ENCODE results near the gene NTM. TPM values are rescaled to one million over a fixed set of nuclear protein-coding genes. Genes with fewer than 3 reads are reported as not detected.

Gene NTM
- total and polyA plus RNA-seq, 8 donors, result 0.04 to 4.4 (median 0.50) TPM

GRCh38 chr11:131871006-131871405 lies 500.6 kb downstream of the NTM start:
- Histone ChIP-seq H3K4me3 (no peak overlapping the region), H3K27me3 (no peaks in the 10 kb centered on the region), H3K9me3 (no peaks in the 10 kb centered on the region), H3K27ac (no peak overlapping the region), H3K36me3 (no peaks in the 10 kb centered on the region), H3K4me1 (no peaks in the 10 kb centered on the region)
- 53 to 57% methylated on average over 2 of the region's 2 CpGs for WGBS, 2 donors
- FAIRE-seq (no peak), ATAC-seq (no peak), DNase-seq (no peak)
- no peak for TF ChIP-seq CTCF (IDR thresholded peaks at IDR 0.05)
- intact Hi-C loops (cut with DNase I), result no loop called here

DNA sequence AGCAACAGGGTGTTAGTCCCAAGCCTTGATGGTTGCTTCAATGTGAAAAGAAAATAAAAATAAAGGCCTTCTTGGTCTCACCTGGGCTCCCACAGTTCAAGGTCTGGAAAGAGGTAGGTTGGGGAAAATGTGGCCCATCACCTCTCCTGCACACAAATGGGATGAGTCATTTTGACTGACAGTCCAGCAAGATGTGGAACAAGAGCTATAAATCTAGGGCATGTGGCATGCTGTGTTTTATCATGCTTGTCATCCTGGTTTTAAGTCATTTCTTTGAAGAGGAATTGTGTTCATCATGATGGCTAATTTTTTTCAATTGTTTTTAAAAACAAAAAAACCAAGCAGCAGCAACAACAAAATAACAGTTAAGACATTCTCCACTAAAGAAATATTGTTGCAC lies 503.7 kb downstream of the NTM start:
- intact Hi-C loops (cut with DNase I), result no loop called here
- Histone ChIP-seq H3K4me1 (no peaks in the 10 kb centered on the region), H3K27me3 (no peaks in the 10 kb centered on the region), H3K27ac (no peak overlapping the region), H3K36me3 (no peaks in the 10 kb centered on the region), H3K4me3 (no peak overlapping the region), H3K9me3 (no peaks in the 10 kb centered on the region)
- no peak for TF ChIP-seq CTCF (IDR thresholded peaks at IDR 0.05)
- DNase-seq, result no peak
- ATAC-seq, result no peak
- no peak for FAIRE-seq

- Histone ChIP-seq H3K27ac (no peak overlapping the region), H3K4me3 (no peak overlapping the region), H3K4me1 (no peaks in the 10 kb centered on the region), H3K36me3 (no peaks in the 10 kb centered on the region), H3K27me3 (no peaks in the 10 kb centered on the region), H3K9me3 (no peaks in the 10 kb centered on the region)
- ATAC-seq (peak in 1 of 4 donors; percentile 56), DNase-seq (no peak), FAIRE-seq (no peak)
- intact Hi-C loops (cut with DNase I), result no loop called here
- WGBS, 2 donors, result 62 to 65% methylated on average over 5 of the region's 5 CpGs
- no peak for TF ChIP-seq CTCF (IDR thresholded peaks at IDR 0.05)
Observed at GRCh38 chr11:131875611-131876010, 505.2 kb downstream of the NTM start.

GRCh38 chr11:131877246-131877942 lies 507.0 kb downstream of the NTM start:
- H3K27me3 ChIP-seq, result no peaks in the 10 kb centered on the region
- DNase-seq, result no peak
- intact Hi-C loops (cut with DNase I), result no loop called here
- no peaks in the 10 kb centered on the region for H3K9me3 ChIP-seq
- WGBS, 2 donors, result 66 to 75% methylated on average over 10 of the region's 10 CpGs
- TF ChIP-seq CTCF (IDR thresholded peaks at IDR 0.05), result no peak
- H3K4me3 ChIP-seq, result no peak overlapping the region
- ATAC-seq, result no peak
- H3K36me3 ChIP-seq, result no peaks in the 10 kb centered on the region
- no peaks in the 10 kb centered on the region for H3K4me1 ChIP-seq
- FAIRE-seq, result no peak
- no peak overlapping the region for H3K27ac ChIP-seq

- ATAC-seq (no peak), FAIRE-seq (no peak), DNase-seq (no peak)
- 40 to 50% methylated on average over 3 of the region's 3 CpGs for WGBS, 2 donors
- H3K27ac ChIP-seq, result no peak overlapping the region
- H3K36me3 ChIP-seq, result no peaks in the 10 kb centered on the region
- H3K27me3 ChIP-seq, result no peaks in the 10 kb centered on the region
- no peaks in the 10 kb centered on the region for H3K4me1 ChIP-seq
- H3K9me3 ChIP-seq, result no peaks in the 10 kb centered on the region
- H3K4me3 ChIP-seq, result no peak overlapping the region
- intact Hi-C loops (cut with DNase I), result loop anchor here in 1 of 3 donors (10.0 kb wide), 1 partner anchor 254 kb away; no protein-coding TSS in a partner anchor
- no peak for TF ChIP-seq CTCF (IDR thresholded peaks at IDR 0.05)
Observed at GRCh38 chr11:131880316-131880715, 509.9 kb downstream of the NTM start.
